HepG2 (cell line): Measurements from ENCODE around the gene EFNA4. TPM values are rescaled to one million over a fixed set of nuclear protein-coding genes. Genes with fewer than 3 reads are reported as not detected.

ENCODE experiments used
- ATF1 ChIP-seq: IDR thresholded peaks from 2 replicates; pipeline ENCODE4 v1.6.1; 2016; ENCODE audit warnings: mild to moderate bottlenecking, control low read depth
- ATF7-NPFF ChIP-seq: sonication (generic); formaldehyde crosslinking; IDR thresholded peaks from 2 replicates; pipeline ENCODE4 v1.8.1; 2023; ENCODE audit warnings: mild to moderate bottlenecking, low read depth, missing genetic modification reagents, moderate library complexity
- BHLHE40 ChIP-seq: IDR thresholded peaks from 2 replicates; pipeline ENCODE4 v1.6.1; 2011; ENCODE audit warnings: low read length, improper control_type of control experiment
- CCAR2 ChIP-seq: fragments of 200-400 bp; formaldehyde crosslinking; optimal IDR thresholded peaks from 2 replicates; pipeline ENCODE3; 2018; ENCODE audit warnings: low read depth, mild to moderate bottlenecking, low read length, moderate library complexity
- DPF2 ChIP-seq: sonication (generic); formaldehyde crosslinking; IDR thresholded peaks from 2 replicates; pipeline ENCODE4 v1.4.0; 2020; ENCODE audit warnings: mild to moderate bottlenecking, low read depth, missing genetic modification reagents, borderline replicate concordance
- FLYWCH1 ChIP-seq: sonication (generic); formaldehyde crosslinking; IDR thresholded peaks from 2 replicates; pipeline ENCODE4 v1.8.1; 2023; ENCODE audit warnings: mild to moderate bottlenecking, missing genetic modification reagents
- HMG20A ChIP-seq: IDR thresholded peaks from 2 replicates; pipeline ENCODE4 v1.6.1; 2016; ENCODE audit warnings: borderline replicate concordance
- KLF15 ChIP-seq: sonication (generic); formaldehyde crosslinking; IDR thresholded peaks from 2 replicates; pipeline ENCODE4 v1.8.1; 2023; ENCODE audit warnings: borderline replicate concordance, mild to moderate bottlenecking, inconsistent platforms, missing genetic modification reagents, mixed read lengths
- MLXIP ChIP-seq: sonication (generic); formaldehyde crosslinking; IDR thresholded peaks from 2 replicates; pipeline ENCODE4 v1.9.0; 2021; ENCODE audit warnings: missing genetic modification reagents, borderline replicate concordance
- MTA1 ChIP-seq: sonication (generic); formaldehyde crosslinking; IDR thresholded peaks from 2 replicates; pipeline ENCODE4 v1.4.0; 2020; ENCODE audit warnings: missing genetic modification reagents, mild to moderate bottlenecking, borderline replicate concordance
- ONECUT2 ChIP-seq: sonication (generic); formaldehyde crosslinking; IDR thresholded peaks from 2 replicates; pipeline ENCODE4 v1.4.0; 2020; ENCODE audit warnings: missing genetic modification reagents
- SAP130 ChIP-seq: IDR thresholded peaks from 2 replicates; pipeline ENCODE4 v1.6.1; 2016; ENCODE audit warnings: low read depth
- SRSF9 ChIP-seq: fragments of 200-400 bp; formaldehyde crosslinking; IDR thresholded peaks from 2 replicates; pipeline ENCODE4 v1.6.1; 2018; ENCODE audit warnings: borderline replicate concordance, mild to moderate bottlenecking, low read depth, low read length; ENCODE audit not compliant: insufficient read depth, poor library complexity, severe bottlenecking
- TBX2 ChIP-seq: sonication (generic); formaldehyde crosslinking; IDR thresholded peaks from 2 replicates; pipeline ENCODE4 v1.5.0; 2020; ENCODE audit warnings: missing genetic modification reagents, mild to moderate bottlenecking, borderline replicate concordance
- TFDP1 ChIP-seq: IDR thresholded peaks from 2 replicates; pipeline ENCODE4 v1.6.1; 2016; ENCODE audit warnings: missing compliant biosample characterization, missing genetic modification reagents, borderline replicate concordance
- ZBTB21 ChIP-seq: sonication (generic); formaldehyde crosslinking; IDR thresholded peaks from 2 replicates; pipeline ENCODE4 v1.4.0; 2020; ENCODE audit warnings: missing genetic modification reagents
- ZEB1 ChIP-seq: IDR thresholded peaks from 2 replicates; pipeline ENCODE4 v1.6.1; 2012; ENCODE audit warnings: mild to moderate bottlenecking, low read depth, inconsistent platforms; ENCODE audit not compliant: insufficient replicate concordance
- ZHX1 ChIP-seq: sonication (generic); formaldehyde crosslinking; IDR thresholded peaks from 2 replicates; pipeline ENCODE4 v1.8.1; 2022; ENCODE audit warnings: low read depth, mild to moderate bottlenecking, missing genetic modification reagents
- ZNF33B ChIP-seq: sonication (generic); formaldehyde crosslinking; IDR thresholded peaks from 2 replicates; pipeline ENCODE4 v1.5.1; 2020; ENCODE audit warnings: mild to moderate bottlenecking, missing genetic modification reagents
- polyA plus RNA-seq, 8 experiments: library from polyadenylated mRNA; depleted of rRNA in 3 of 8; stranded (reverse) in 7 of 8; unstranded in 1 of 8; fragments of >200 nt; fragmentation: Illumina TruSeq in 4 of 8; extraction: Trizol in 4 of 8; gene quantifications; 2 replicates each; pipeline versions ENCODE4 v1.2.1 to v1.2.3, GENCODE V29; 2011 to 2016; ENCODE audit warnings: low read depth in 4 of 8, missing spikeins in 1 of 8, mixed read lengths in 1 of 8; ENCODE audit not compliant: insufficient read depth in 1 of 8
- total RNA-seq, 5 experiments: library from RNA; depleted of rRNA; stranded (reverse); fragments of >200 nt; fragmentation: Illumina TruSeq; extraction: Trizol; gene quantifications; 2 replicates each; pipeline ENCODE4 v1.2.3, GENCODE V29; 2016; ENCODE audit warnings: low read depth in 1 of 5
- TF ChIP-seq, protein P1 (sequence below): sonication (generic); formaldehyde crosslinking; IDR thresholded peaks from 2 replicates; pipeline ENCODE4 v1.9.0; 2022; ENCODE audit warnings: missing genetic modification reagents, mild to moderate bottlenecking, borderline replicate concordance

The EFNA4 gene
- total and polyA plus RNA-seq, 2 of the 13 experiments (the other 11 are each of a cell fraction or from before 2014, with no cell fraction given), result 12.0 to 17.2 TPM

DNA sequence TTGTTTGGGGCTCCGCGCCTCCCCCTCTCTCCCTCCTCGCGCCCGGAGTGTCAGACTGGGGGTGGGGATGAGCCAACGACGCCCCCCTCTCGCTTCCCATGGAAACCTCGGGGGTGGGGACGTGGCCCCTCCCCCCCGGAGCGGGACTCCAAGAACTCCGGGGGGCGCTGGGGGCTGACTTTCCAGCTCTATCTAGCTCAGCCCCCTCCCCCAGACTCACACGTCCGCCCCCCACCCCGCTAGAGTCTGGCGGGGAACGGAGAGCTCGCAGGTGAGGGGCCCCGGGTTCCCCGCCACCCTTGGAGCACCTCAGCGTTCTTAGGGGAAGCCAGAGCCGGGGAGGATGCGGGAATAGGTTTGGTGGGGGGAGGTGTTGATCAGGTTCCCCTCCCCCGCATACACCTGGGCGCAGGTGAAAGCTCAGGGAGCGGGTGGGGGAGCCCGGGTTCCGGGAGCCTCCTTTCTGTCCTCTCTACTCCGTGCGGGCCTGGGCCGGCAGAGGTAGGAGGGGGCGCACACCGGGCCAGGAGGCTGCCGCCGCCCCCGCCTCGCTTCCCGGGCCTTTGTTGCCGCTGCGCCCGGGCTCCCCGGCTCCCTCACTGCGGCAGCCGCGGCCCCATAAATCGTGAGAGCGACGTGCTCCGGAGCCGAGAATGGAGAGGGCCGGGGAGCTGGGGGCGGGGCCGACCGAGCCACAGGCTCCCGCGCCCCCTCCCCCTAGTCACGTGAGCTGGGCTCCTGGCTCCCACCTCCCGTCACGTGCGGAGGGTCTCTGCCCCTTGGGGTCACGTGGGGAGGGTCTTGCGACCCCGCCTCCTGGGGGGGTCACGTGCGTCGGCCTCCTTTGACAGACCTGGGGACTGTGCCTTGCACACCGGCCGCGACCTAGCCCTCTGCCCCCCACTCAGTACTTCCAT lies 17.0 kb downstream of the EFNA4 start (continued):
- TF ChIP-seq MLXIP (CRISPR knock-in tag) (no peak), SRSF9 (no peak), ZHX1 (no peak), HMG20A (no peak), CCAR2 (no peak), ATF1 (CRISPR knock-in tag) (no peak), ZEB1 (no peak), MTA1 (CRISPR knock-in tag) (peak; percentile 55; the same call in 1 of the 2 replicates), ZBTB21 (no peak), ZNF33B (CRISPR knock-in tag) (no peak), DPF2 (CRISPR knock-in tag) (no peak), BHLHE40 (peak; percentile 94), FLYWCH1 (CRISPR knock-in tag) (no peak), ATF7-NPFF (CRISPR knock-in tag) (0 out of 2 replicates have a peak, but pooled peaks have one; percentile 42), TFDP1 (CRISPR knock-in tag) (0 out of 2 replicates have a peak, but pooled peaks have one; percentile 22), SAP130 (CRISPR knock-in tag) (peak; percentile 19; the same call in 1 of the 2 replicates), KLF15 (CRISPR knock-in tag) (no peak), TBX2 (no peak; the same call in 1 of the 2 replicates), ONECUT2 (CRISPR knock-in tag) (no peak)
- TF ChIP-seq, protein P1, sequence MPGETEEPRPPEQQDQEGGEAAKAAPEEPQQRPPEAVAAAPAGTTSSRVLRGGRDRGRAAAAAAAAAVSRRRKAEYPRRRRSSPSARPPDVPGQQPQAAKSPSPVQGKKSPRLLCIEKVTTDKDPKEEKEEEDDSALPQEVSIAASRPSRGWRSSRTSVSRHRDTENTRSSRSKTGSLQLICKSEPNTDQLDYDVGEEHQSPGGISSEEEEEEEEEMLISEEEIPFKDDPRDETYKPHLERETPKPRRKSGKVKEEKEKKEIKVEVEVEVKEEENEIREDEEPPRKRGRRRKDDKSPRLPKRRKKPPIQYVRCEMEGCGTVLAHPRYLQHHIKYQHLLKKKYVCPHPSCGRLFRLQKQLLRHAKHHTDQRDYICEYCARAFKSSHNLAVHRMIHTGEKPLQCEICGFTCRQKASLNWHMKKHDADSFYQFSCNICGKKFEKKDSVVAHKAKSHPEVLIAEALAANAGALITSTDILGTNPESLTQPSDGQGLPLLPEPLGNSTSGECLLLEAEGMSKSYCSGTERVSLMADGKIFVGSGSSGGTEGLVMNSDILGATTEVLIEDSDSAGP (CRISPR knock-in tag), result 0 out of 2 replicates have a peak, but pooled peaks have one; percentile 20
